MM.1S (cell line): Measurements from ENCODE around the gene SLC24A3.

Experiments used
- DNase-seq: peaks from one replicate; pipeline ENCODE4 v3.0.0-alpha.2; 2015
- H2AFZ ChIP-seq: fragments of 300-600 bp; sonication (generic); 2 replicates; pipeline ENCODE4 v1.6.0; 2016; ENCODE audit warnings: antibody characterized with exemption, low read length
- H3F3A ChIP-seq: fragments of 300-600 bp; sonication (generic); 2 replicates; pipeline ENCODE4 v1.6.1; 2016; ENCODE audit warnings: mild to moderate bottlenecking, antibody characterized with exemption, low read length, moderate library complexity, mixed read lengths; ENCODE audit not compliant: insufficient read depth
- H3K27ac ChIP-seq: fragments of 300-600 bp; sonication (generic); 2 replicates; pipeline ENCODE4 v1.5.1; 2016; ENCODE audit warnings: mild to moderate bottlenecking, low read length
- H3K27me3 ChIP-seq: fragments of 300-600 bp; sonication (generic); replicated peaks from 2 replicates; pipeline ENCODE4 v1.6.0; 2016; ENCODE audit warnings: low read length; ENCODE audit not compliant: insufficient read depth
- H3K36me3 ChIP-seq: fragments of 300-600 bp; sonication (generic); replicated peaks from 2 replicates; pipeline ENCODE4 v1.6.1; 2016; ENCODE audit warnings: mild to moderate bottlenecking, low read length, mixed read lengths; ENCODE audit not compliant: insufficient read depth
- H3K4me1 ChIP-seq: fragments of 300-600 bp; sonication (generic); 2 replicates; pipeline ENCODE4 v1.6.1; 2016; ENCODE audit warnings: low read length, mixed read lengths
- H3K4me2 ChIP-seq: fragments of 300-600 bp; sonication (generic); 2 replicates; pipeline ENCODE4 v1.6.0; 2016; ENCODE audit warnings: low read depth, low read length
- H3K4me3 ChIP-seq: fragments of 300-600 bp; sonication (generic); 2 replicates; pipeline ENCODE4 v1.5.1; 2016; ENCODE audit warnings: low read length, mixed read lengths
- H3K79me2 ChIP-seq: fragments of 300-600 bp; sonication (generic); 2 replicates; pipeline ENCODE4 v1.6.1; 2016; ENCODE audit warnings: mixed run types, low read length, mixed read lengths
- H3K9ac ChIP-seq: fragments of 300-600 bp; sonication (generic); 2 replicates; pipeline ENCODE4 v1.6.1; 2016; ENCODE audit warnings: low read length, mixed read lengths
- H3K9me2 ChIP-seq: fragments of 300-600 bp; sonication (generic); replicated peaks from 2 replicates; pipeline ENCODE4 v1.6.1; 2016; ENCODE audit warnings: mild to moderate bottlenecking, low read length, mixed read lengths; ENCODE audit not compliant: insufficient read depth
- H3K9me3 ChIP-seq: fragments of 300-600 bp; sonication (generic); replicated peaks from 2 replicates; pipeline ENCODE4 v1.6.1; 2016; ENCODE audit warnings: mild to moderate bottlenecking, low read length, mixed read lengths; ENCODE audit not compliant: insufficient read depth
- H4K20me1 ChIP-seq: fragments of 300-600 bp; sonication (generic); 2 replicates; pipeline ENCODE4 v1.6.1; 2016; ENCODE audit warnings: mild to moderate bottlenecking, low read length, moderate library complexity, mixed read lengths; ENCODE audit not compliant: insufficient read depth
- EZH2 ChIP-seq: fragments of 300-600 bp; sonication (generic); optimal IDR thresholded peaks from 2 replicates; pipeline ENCODE3; 2017; ENCODE audit warnings: low read depth, mild to moderate bottlenecking, antibody characterized with exemption, low read length, mixed read lengths
- EZH2phosphoT487 ChIP-seq: fragments of 300-600 bp; sonication (generic); IDR thresholded peaks from 2 replicates; pipeline ENCODE4 v1.6.1; 2018; ENCODE audit warnings: antibody characterized with exemption, low read length
- TF ChIP-seq, protein P1 (sequence below): fragments of 300-600 bp; sonication (generic); IDR thresholded peaks from 2 replicates; pipeline ENCODE4 v1.5.1; 2016; ENCODE audit warnings: antibody characterized with exemption, low read length, mixed read lengths

SLC24A3 gene

DNA sequence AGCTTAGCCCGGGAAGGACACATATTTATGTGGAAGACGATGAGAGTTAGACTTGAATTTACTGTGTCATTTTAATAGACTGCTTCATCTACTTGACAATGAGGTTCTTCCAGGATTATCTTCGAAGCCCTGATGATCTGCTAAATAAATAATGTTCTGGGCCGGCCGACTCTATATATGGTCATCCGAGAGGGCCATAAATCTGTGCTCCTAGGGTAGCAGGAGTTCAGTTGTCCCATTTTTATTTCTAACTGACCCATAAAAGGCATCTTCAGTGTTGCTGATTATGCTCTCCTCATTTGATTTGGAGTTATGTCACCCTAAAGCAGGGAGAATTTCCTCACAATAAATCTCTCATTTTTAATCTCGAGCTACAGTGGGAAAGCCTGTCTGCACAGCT is 217.1 kb downstream of the SLC24A3 start:
- no peaks in the 10 kb centered on the region for H3K36me3 ChIP-seq
- no peak for TF ChIP-seq EZH2
- TF ChIP-seq, protein P1, sequence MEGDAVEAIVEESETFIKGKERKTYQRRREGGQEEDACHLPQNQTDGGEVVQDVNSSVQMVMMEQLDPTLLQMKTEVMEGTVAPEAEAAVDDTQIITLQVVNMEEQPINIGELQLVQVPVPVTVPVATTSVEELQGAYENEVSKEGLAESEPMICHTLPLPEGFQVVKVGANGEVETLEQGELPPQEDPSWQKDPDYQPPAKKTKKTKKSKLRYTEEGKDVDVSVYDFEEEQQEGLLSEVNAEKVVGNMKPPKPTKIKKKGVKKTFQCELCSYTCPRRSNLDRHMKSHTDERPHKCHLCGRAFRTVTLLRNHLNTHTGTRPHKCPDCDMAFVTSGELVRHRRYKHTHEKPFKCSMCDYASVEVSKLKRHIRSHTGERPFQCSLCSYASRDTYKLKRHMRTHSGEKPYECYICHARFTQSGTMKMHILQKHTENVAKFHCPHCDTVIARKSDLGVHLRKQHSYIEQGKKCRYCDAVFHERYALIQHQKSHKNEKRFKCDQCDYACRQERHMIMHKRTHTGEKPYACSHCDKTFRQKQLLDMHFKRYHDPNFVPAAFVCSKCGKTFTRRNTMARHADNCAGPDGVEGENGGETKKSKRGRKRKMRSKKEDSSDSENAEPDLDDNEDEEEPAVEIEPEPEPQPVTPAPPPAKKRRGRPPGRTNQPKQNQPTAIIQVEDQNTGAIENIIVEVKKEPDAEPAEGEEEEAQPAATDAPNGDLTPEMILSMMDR = no peak
- no peaks in the 10 kb centered on the region for H3K9me3 ChIP-seq
- DNase-seq = no peak
- H3K4me2 ChIP-seq = no peak overlapping the region
- H3K4me1 ChIP-seq = peaks cover 5% of the 10 kb centered on the region; the same call in 1 of the 2 replicates
- H3K79me2 ChIP-seq = no peaks in the 10 kb centered on the region
- no peak overlapping the region for H3K9ac ChIP-seq
- no peaks in the 10 kb centered on the region for H3F3A ChIP-seq
- no peak overlapping the region for H3K4me3 ChIP-seq
- H4K20me1 ChIP-seq = no peaks in the 10 kb centered on the region
- H3K9me2 ChIP-seq = no peaks in the 10 kb centered on the region
- no peaks in the 10 kb centered on the region for H3K27me3 ChIP-seq
- no peak overlapping the region for H3K27ac ChIP-seq
- no peak overlapping the region for H2AFZ ChIP-seq

GRCh38 chr20:19430641-19431315 is 218.3 kb downstream of the SLC24A3 start:
- Histone ChIP-seq H3F3A (no peaks in the 10 kb centered on the region), H3K4me2 (no peak overlapping the region), H3K4me1 (peaks cover 5% of the 10 kb centered on the region; the same call in 1 of the 2 replicates), H3K27ac (no peak overlapping the region), H3K9me3 (no peaks in the 10 kb centered on the region), H3K4me3 (no peak overlapping the region), H3K79me2 (no peaks in the 10 kb centered on the region), H2AFZ (no peak overlapping the region), H3K36me3 (no peaks in the 10 kb centered on the region), H4K20me1 (no peaks in the 10 kb centered on the region), H3K27me3 (no peaks in the 10 kb centered on the region), H3K9me2 (no peaks in the 10 kb centered on the region), H3K9ac (no peak overlapping the region)
- TF ChIP-seq, protein P1 = no peak
- TF ChIP-seq EZH2 (no peak), EZH2phosphoT487 (no peak)
- no peak for DNase-seq

GRCh38 chr20:19431316-19431700 is 218.9 kb downstream of the SLC24A3 start:
- no peaks in the 10 kb centered on the region for H3K27me3 ChIP-seq

More at GRCh38 chr20:19431316-19431700, 218.9 kb downstream of the SLC24A3 start:
- H3K79me2 ChIP-seq = no peaks in the 10 kb centered on the region
- H2AFZ ChIP-seq = no peak overlapping the region
- no peak overlapping the region for H3K9ac ChIP-seq
- DNase-seq = no peak
- peaks cover 5% of the 10 kb centered on the region; the same call in 1 of the 2 replicates for H3K4me1 ChIP-seq
- no peaks in the 10 kb centered on the region for H3K9me3 ChIP-seq
- no peaks in the 10 kb centered on the region for H3K36me3 ChIP-seq
- H3K4me3 ChIP-seq = no peak overlapping the region
- H4K20me1 ChIP-seq = no peaks in the 10 kb centered on the region
- no peaks in the 10 kb centered on the region for H3K9me2 ChIP-seq
- TF ChIP-seq EZH2 = no peak
- TF ChIP-seq, protein P1 = no peak
- TF ChIP-seq EZH2phosphoT487 = no peak
- no peak overlapping the region for H3K4me2 ChIP-seq
- H3F3A ChIP-seq = no peaks in the 10 kb centered on the region
- H3K27ac ChIP-seq = no peak overlapping the region
